Ammon's horn (tissue), 1 donor: ENCODE data around the gene UGT2A2.

Experiments used
- DNase-seq: peaks from one replicate; pipeline ENCODE4 v3.0.0-alpha.2; 2016; ENCODE audit warnings: low spot score

UGT2A2 gene

GRCh38 chr4:69576251-69576877 lies 63.1 kb downstream of the UGT2A2 start:
- DNase-seq = no peak

- DNase-seq = no peak
These were observed 70.7 kb downstream of the UGT2A2 start for GRCh38 chr4:69568787-69569186.

- DNase-seq = no peak
These were observed 76.0 kb downstream of the UGT2A2 start for GRCh38 chr4:69563424-69563823.

- no peak for DNase-seq
These were observed 89.8 kb downstream of the UGT2A2 start for GRCh38 chr4:69549651-69550050.

GRCh38 chr4:69546134-69546765 lies 93.2 kb downstream of the UGT2A2 start:
- DNase-seq = no peak
